ENCODE data around the gene APOA5.

DNA sequence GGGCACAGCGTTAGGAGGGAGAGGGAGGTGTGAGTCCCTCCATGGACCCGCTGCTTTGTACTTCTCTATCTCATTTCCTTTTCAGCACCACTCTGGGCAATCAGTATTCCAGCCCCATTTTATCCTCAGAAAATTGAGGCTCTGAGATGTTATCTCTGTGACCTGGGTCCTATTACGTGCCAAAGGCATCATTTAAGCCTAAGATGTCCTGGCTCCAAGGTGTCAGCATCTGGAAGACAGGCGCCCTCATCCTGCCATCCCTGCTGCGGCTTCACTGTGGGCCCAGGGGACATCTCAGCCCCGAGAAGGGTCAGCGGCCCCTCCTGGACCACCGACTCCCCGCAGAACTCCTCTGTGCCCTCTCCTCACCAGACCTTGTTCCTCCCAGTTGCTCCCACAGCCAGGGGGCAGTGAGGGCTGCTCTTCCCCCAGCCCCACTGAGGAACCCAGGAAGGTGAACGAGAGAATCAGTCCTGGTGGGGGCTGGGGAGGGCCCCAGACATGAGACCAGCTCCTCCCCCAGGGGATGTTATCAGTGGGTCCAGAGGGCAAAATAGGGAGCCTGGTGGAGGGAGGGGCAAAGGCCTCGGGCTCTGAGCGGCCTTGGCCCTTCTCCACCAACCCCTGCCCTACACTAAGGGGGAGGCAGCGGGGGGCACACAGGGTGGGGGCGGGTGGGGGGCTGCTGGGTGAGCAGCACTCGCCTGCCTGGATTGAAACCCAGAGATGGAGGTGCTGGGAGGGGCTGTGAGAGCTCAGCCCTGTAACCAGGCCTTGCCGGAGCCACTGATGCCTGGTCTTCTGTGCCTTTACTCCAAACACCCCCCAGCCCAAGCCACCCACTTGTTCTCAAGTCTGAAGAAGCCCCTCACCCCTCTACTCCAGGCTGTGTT is 37.2 kb upstream of the APOA5 start:
- peak in 1 of 2 experiments; percentile 36; a peak in 2 of 4 replicates for TF ChIP-seq CTCF (conservative IDR thresholded peaks at IDR 0.05; ENCODE audit: low read depth in 2 of 2)
- no peak for TF ChIP-seq NANOG (IDR thresholded peaks at IDR 0.05; ENCODE audit: borderline replicate concordance)
- TF ChIP-seq POLR2AphosphoS5 (IDR thresholded peaks at IDR 0.05; ENCODE audit: low read depth): no peak
- no peak for TF ChIP-seq EZH2 (IDR thresholded peaks at IDR 0.05; ENCODE audit: low read depth, unreplicated experiment)
- no peak for TF ChIP-seq JUNB (IDR thresholded peaks at IDR 0.05; ENCODE audit: unreplicated experiment)
